ENCODE data around the gene VPS35L.
A peak's percentile ranks its signal among the peaks of the same experiment; 100 is the strongest.

The VPS35L gene

DNA sequence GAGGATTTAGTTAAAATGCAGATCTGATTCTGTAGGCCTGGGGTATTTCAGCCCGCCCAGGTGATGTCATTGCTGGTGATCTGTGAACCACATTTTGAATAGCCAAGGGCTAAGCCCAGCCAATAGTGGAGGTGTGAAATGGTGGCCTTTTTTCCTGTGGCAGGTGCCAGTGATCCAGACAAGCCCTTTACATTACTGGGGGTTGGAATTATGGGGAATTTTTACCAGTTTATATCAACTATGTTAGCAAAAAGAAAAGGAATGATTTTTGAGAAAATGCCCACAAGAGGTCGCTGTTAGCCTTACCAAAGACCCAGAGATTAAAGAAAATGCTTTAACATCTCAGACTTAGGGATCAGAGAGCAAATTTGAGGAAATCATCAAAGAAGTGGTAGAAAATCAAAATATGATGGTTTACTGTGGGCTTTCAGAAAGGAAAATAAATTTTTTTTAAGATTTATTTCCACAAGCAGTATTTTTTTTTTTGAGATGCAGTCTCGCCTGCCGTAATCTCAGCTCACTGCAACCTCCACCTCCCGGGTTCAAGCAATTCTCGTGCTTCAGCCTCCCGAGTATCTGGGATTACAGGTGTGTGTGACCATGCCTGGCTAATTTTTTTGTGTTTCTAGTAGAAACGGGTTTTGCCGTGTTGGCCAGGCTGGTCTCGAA, 3.9 kb downstream of the VPS35L start:
- H3K4me3 Mint-ChIP-seq, result no peak overlapping the region
- peaks cover 5% of the 10 kb centered on the region for H3K36me3 Mint-ChIP-seq
- H3K4me1 Mint-ChIP-seq (ENCODE audit: low read depth), result peaks cover 19% of the 10 kb centered on the region
- no peaks in the 10 kb centered on the region for H3K27me3 Mint-ChIP-seq
- no peaks in the 10 kb centered on the region for H3K9me3 Mint-ChIP-seq (ENCODE audit: low read depth)
- H3K27ac Mint-ChIP-seq, result no peak overlapping the region

DNA sequence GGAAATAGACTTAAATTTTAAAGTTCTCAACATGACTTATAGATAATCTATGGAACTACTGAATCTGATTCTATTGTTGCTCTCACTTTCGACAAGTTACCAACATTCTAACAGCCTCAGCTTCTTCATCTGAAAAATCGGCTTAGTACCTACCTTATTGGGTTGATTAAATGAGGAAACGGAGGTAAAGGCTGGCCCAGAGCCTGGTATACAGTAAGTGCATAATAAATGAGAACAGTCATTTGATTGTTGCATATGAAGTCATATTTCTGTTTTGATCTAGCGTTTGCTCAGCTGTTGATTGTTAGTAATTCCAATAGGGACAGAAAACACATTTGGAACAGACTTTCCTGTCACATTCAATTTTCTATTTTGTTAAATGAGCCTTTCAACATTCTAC, 4.6 kb downstream of the VPS35L start:
- no peaks in the 10 kb centered on the region for H3K9me3 Mint-ChIP-seq (ENCODE audit: low read depth)
- peaks cover 5% of the 10 kb centered on the region for H3K36me3 Mint-ChIP-seq
- no peak overlapping the region for H3K4me3 Mint-ChIP-seq
- peaks cover 15% of the 10 kb centered on the region for H3K4me1 Mint-ChIP-seq (ENCODE audit: low read depth)
- H3K27me3 Mint-ChIP-seq, result no peaks in the 10 kb centered on the region
- no peak overlapping the region for H3K27ac Mint-ChIP-seq

DNA sequence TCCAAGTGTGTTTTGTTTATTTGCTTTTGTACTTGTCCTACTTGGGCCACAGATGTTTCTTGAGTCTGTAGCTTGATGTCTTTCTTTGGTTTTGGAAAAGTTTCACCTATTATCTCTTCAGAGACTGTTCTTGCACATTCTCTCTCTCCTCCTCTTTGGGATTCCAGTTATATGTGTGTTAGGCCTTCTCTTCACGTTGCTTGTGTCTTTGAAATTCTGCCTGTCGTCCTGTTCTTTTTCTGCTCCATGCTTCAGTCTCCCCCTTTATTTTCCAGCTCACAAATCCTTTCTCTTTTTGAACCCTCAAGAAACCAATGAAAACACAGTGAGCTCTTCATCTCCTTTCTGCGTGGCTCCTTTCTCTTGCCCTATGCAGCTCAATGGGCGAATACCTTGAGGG, 7.9 kb downstream of the VPS35L start:
- Mint-ChIP-seq H3K4me1 (ENCODE audit: low read depth) (peaks cover 5% of the 10 kb centered on the region), H3K36me3 (peaks cover 8% of the 10 kb centered on the region), H3K27me3 (no peaks in the 10 kb centered on the region), H3K9me3 (ENCODE audit: low read depth) (no peaks in the 10 kb centered on the region), H3K4me3 (no peak overlapping the region), H3K27ac (no peak overlapping the region)

DNA sequence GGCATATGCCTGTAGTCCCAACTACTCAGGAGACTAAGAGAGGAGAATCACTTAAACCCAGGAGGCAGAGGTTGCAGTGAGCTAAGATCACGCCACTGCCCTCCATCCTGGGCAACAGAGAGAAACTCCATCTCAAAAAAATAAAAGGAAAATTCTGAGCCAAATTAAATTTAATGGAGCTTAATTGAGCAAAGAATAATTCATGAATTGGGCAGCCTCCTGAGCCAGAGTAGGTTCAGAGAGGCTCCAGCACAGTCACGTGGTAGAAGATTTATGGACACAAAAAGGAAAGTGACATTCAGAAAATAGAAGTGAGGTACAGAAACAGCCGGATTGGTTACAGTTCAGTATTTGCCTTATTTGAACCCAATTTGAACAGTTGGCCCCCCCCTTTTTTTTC, 10.9 kb downstream of the VPS35L start:
- H3K36me3 Mint-ChIP-seq, result peaks cover 8% of the 10 kb centered on the region
- no peaks in the 10 kb centered on the region for H3K9me3 Mint-ChIP-seq (ENCODE audit: low read depth)
- no peak overlapping the region for H3K4me3 Mint-ChIP-seq
- no peak overlapping the region for H3K27ac Mint-ChIP-seq
- H3K4me1 Mint-ChIP-seq (ENCODE audit: low read depth), result peaks cover under 1% of the 10 kb centered on the region
- H3K27me3 Mint-ChIP-seq, result no peaks in the 10 kb centered on the region

DNA sequence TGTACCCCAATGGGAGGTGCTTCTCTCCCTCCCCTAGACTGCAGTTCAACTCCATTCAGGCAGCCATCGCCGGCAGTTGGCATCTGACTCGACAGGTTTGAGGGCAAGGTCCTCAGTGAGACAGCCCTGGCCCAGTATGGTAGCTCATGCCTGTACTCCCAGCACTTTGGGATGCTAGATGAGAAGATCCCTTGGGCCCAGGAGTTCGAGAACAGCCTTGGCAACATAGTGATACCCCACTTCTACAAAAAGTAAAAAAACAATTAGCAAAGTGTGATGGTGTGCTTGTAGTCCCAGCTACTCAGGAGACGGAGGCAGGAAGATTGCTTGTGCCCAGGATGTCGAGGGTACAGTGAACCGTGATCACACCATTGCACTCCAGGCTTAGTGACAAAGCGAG, 12.1 kb downstream of the VPS35L start:
- Mint-ChIP-seq H3K9me3 (ENCODE audit: low read depth) (no peaks in the 10 kb centered on the region), H3K27me3 (no peaks in the 10 kb centered on the region), H3K36me3 (peaks cover 8% of the 10 kb centered on the region), H3K4me3 (no peak overlapping the region), H3K4me1 (ENCODE audit: low read depth) (no peaks in the 10 kb centered on the region), H3K27ac (no peak overlapping the region)

DNA sequence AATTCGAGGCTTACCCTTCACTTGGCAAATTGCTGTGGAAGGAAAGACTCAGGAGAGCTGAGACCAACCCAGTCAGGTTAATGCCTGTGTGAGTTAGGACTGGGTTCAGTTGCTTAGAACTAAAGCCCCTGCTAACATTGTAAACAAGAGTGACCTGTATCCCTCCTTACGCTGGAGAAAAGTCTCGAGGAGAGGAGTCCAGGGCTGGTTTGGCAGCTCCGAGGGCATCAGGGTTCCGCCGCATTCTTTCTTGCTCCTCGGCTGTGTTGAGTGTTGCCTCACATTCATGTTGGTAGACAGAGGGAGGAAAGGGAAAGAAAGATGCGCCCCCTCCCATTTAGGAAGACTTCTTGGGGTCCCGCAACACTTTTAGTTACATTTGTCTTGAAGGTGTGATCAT, 18.5 kb downstream of the VPS35L start:
- no peak overlapping the region for H3K27ac Mint-ChIP-seq
- H3K4me1 Mint-ChIP-seq (ENCODE audit: low read depth), result no peaks in the 10 kb centered on the region
- H3K27me3 Mint-ChIP-seq, result no peaks in the 10 kb centered on the region
- peaks cover 17% of the 10 kb centered on the region for H3K36me3 Mint-ChIP-seq
- no peak overlapping the region for H3K4me3 Mint-ChIP-seq
- H3K9me3 Mint-ChIP-seq (ENCODE audit: low read depth), result no peaks in the 10 kb centered on the region

DNA sequence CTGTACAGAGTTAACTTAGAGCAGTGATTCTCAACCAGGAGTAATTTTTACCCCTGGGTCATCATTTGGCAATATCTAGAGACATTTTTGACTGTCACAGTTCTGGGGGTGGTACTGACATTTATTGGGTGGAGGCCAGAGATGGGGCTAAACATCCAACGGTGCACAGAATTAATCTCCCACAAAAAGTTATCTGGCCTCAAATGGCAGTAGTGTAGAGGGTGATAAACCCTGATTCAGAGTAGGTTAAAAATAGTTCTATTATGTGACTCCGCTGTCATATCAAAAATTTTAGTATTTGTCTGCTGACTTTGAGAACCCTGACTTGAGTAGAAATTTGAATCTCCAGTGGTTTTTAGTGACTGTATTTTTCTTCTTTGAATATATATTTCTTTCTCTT, 19.1 kb downstream of the VPS35L start:
- no peaks in the 10 kb centered on the region for H3K9me3 Mint-ChIP-seq (ENCODE audit: low read depth)

DNA sequence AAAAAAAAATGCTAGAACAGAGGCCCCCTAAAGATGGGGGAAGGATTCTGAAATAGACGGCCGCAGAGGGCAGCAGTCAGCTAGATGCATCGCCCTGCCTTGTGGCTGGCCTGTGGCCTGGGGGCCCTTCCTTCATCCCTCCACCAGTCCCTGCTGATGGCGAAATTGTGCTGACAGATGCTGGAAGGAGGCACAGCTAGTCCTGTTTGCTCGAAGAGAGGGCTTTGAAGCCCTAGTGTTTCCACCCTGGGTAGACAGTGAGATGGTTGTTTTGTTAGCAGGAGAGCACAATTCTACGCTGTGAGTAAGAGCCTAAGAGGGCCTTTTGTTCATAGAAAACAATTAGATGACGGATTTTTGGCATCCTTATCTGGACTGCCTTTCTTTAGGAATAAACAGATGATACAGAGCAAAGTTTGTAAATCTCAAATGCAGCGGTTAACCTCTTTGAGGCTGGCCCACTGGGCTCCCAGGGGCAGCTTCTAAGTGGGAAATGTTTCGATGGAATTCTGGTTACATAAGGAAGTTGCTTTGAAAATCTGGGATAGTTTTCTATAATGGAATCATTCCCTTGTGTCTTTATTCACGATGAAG, 23.0 kb downstream of the VPS35L start:
- Mint-ChIP-seq H3K27me3 (no peaks in the 10 kb centered on the region), H3K36me3 (peaks cover 32% of the 10 kb centered on the region), H3K4me1 (ENCODE audit: low read depth) (no peaks in the 10 kb centered on the region), H3K4me3 (no peak overlapping the region), H3K27ac (no peak overlapping the region), H3K9me3 (ENCODE audit: low read depth) (peaks cover 5% of the 10 kb centered on the region)

More for the DNA sequence above, 19.1 kb downstream of the VPS35L start:
- Mint-ChIP-seq H3K27me3 (no peaks in the 10 kb centered on the region), H3K4me1 (ENCODE audit: low read depth) (no peaks in the 10 kb centered on the region), H3K4me3 (no peak overlapping the region), H3K27ac (no peak overlapping the region), H3K36me3 (peaks cover 17% of the 10 kb centered on the region)

DNA sequence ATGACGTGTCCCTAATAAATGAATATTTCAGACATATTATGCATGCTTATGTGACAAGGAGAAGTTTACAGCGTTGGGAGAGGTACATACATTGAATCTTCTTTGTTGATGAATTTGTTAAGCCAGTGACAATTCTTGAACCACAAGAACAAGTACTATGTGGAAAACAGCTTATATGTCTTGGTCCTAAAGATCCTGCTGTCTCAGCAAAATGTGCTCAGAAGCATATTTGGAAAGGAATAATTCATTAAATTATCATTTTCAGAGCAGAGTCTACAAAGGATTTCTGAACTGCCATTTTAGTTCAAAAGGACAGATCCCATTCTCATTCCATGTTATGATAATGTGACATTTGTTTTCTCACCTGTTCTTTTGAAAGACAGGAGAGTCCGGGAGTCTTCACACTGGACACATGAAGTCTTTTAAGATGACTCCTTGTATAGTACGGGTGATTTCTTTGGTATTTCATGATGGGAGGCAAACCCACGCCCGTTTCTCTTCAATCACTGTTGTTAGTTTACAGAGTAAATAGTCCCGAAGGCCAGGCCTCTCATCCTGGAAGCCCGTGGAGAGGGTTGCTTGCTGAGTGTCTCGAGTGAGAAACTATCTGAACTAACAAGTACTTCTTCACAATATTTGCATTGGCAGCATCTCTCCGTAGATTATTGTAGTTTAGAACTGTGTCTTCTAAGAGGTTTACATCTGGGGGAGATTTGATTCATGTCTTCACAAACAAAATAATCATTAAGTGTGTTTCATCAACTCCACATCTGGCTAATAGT, 26.7 kb downstream of the VPS35L start:
- no peak overlapping the region for H3K4me3 Mint-ChIP-seq
- no peaks in the 10 kb centered on the region for H3K27me3 Mint-ChIP-seq
- H3K27ac Mint-ChIP-seq, result no peak overlapping the region
- H3K36me3 Mint-ChIP-seq, result peaks cover 27% of the 10 kb centered on the region
- peaks cover 6% of the 10 kb centered on the region for H3K4me1 Mint-ChIP-seq (ENCODE audit: low read depth)
- peaks cover 5% of the 10 kb centered on the region for H3K9me3 Mint-ChIP-seq (ENCODE audit: low read depth)

DNA sequence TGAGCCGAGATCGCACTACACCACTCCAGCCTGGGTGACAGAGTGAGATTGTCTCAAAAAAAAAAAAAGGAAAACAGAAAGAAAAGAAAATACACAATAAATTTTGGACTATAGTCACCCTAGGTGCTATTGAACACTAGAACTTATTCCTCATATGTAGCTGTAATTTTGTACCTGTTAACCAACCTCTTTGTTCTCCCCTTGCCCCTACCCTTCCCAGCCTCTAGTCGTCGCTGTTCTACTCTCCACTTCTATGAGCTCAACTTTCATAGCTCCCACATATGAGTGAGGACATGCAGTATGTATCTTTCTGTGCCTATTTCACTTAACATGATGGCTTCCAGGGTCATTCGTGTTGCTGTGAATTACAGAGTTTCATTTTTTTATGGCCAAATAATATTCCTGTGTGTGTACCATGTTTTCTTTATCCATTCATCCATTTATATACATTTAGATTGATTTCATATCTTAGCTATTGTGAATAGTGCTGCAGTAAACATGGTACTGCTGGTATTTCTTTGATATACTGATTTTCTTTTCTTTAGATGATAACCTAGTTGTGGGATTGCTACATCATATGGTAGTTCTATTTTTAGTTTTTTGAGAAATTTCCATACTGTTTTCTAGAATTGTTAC, 28.3 kb downstream of the VPS35L start:
- no peak overlapping the region for H3K4me3 Mint-ChIP-seq
- H3K27me3 Mint-ChIP-seq, result no peaks in the 10 kb centered on the region
- peak overlapping the region; percentile 50 for H3K27ac Mint-ChIP-seq
- H3K4me1 Mint-ChIP-seq (ENCODE audit: low read depth), result peaks cover 10% of the 10 kb centered on the region
- peaks cover 26% of the 10 kb centered on the region for H3K36me3 Mint-ChIP-seq
- H3K9me3 Mint-ChIP-seq (ENCODE audit: low read depth), result peaks cover 5% of the 10 kb centered on the region

DNA sequence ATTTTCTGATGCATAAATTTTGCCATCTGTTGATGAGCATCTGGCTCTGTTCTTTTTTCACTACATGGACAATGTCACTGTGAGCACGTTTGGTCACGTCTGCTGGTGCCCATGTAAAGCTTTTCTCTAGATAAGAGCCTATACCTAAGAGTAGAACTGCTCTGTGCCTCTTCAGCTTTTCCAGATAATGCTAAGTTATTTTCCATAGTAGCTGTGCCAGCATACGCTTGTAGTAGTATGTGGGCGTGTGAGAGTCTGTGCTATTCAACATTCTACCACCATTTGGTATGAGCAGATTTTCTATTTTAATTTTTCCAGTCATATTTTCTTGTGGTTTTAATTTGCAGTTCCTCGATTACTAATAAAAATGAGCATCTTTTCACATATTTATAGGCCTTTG, 33.2 kb downstream of the VPS35L start:
- peaks cover 13% of the 10 kb centered on the region for H3K36me3 Mint-ChIP-seq
- H3K4me1 Mint-ChIP-seq (ENCODE audit: low read depth), result peaks cover 12% of the 10 kb centered on the region
- H3K27me3 Mint-ChIP-seq, result no peaks in the 10 kb centered on the region
- H3K4me3 Mint-ChIP-seq, result no peak overlapping the region
- no peaks in the 10 kb centered on the region for H3K9me3 Mint-ChIP-seq (ENCODE audit: low read depth)
- peak overlapping the region; percentile 46 for H3K27ac Mint-ChIP-seq

DNA sequence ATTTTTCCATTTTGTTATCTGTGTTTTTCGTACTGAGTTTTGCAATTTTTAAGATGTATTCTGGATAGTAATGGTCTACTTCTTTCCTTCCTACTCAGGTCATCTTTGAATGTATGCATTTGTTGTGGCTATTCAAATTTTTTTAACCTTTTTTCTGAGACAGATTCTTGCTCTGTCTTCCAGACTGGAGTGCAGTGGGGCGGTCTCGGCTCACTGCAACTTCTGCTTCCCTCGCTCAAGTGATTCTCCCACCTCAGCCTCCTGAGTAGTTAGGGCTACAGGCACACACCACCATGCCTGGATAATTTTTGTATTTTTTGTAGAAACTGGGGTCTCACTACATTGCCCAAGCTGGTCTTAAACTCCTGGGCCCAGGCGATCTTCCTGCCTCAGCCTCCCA, 33.6 kb downstream of the VPS35L start:
- H3K27me3 Mint-ChIP-seq, result no peaks in the 10 kb centered on the region
- H3K36me3 Mint-ChIP-seq, result peaks cover 13% of the 10 kb centered on the region

DNA sequence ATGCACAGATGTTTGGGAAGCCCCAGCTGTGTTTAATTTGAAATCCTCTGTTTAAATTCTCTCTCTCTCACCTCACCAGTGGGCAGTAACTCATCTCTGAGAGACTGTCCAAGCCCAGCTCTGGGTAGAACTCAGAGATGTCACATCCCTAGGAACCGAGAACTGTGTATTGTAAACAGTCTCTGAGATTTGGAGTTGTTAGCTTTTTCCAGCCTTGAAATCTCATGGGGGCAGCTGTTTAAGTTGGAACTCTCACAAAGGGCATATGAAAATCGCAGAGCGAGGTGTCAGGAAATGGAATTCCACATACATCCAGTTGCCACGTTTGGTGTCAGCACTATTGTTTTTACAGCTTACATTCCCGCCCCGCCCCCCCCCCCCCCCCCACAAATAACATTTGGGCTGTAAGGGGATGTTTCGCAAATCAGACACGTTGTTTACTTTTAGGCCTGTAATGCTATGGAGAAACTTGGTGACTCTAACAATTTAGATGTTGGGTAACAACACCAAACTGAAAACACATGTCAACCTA, 34.3 kb downstream of the VPS35L start:
- H3K27ac Mint-ChIP-seq, result no peak overlapping the region
- no peaks in the 10 kb centered on the region for H3K9me3 Mint-ChIP-seq (ENCODE audit: low read depth)
- H3K4me3 Mint-ChIP-seq, result no peak overlapping the region
- H3K27me3 Mint-ChIP-seq, result no peaks in the 10 kb centered on the region
- H3K36me3 Mint-ChIP-seq, result peaks cover 12% of the 10 kb centered on the region
- H3K4me1 Mint-ChIP-seq (ENCODE audit: low read depth), result peaks cover 8% of the 10 kb centered on the region

More for the DNA sequence above, 33.6 kb downstream of the VPS35L start:
- Mint-ChIP-seq H3K4me1 (ENCODE audit: low read depth) (peaks cover 10% of the 10 kb centered on the region), H3K9me3 (ENCODE audit: low read depth) (no peaks in the 10 kb centered on the region), H3K4me3 (no peak overlapping the region), H3K27ac (no peak overlapping the region)

DNA sequence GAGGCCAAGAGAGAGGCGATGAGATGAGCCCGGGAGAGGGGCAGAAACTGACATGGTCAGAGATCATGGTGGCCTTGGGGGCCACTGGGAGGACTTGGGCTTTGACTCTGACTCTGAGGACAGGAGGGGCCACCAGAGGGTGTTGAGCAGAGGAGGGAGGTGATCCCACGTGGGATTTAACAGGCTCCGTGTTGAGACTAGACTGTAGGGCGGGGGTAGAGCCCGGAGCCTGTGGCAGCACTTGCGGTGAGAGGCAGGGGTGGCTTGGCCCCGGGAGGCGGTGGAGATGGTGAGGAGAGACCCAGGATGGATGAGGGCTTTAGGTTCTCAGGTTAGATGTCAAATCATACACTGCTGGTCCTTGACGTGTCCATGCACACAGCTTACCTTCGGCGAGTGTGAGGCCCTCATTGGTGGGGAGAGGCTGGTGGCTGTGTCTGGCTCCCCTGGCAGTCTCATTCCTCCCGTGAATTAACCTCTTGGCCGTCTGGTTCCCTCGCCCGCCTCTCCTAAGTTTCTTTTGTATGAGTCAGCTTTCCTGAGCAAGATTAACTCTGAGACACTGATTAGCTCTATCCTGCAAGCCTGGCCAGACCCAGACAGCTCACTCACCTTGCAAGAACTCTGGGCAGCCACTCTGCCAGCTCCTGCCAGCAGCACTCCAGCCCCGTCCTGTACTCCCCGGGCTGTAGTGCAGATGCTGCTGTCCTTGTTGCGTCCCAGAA, 39.7 kb downstream of the VPS35L start:
- Mint-ChIP-seq H3K36me3 (peaks cover 9% of the 10 kb centered on the region), H3K4me3 (no peak overlapping the region), H3K9me3 (ENCODE audit: low read depth) (no peaks in the 10 kb centered on the region), H3K4me1 (ENCODE audit: low read depth) (no peaks in the 10 kb centered on the region), H3K27me3 (no peaks in the 10 kb centered on the region), H3K27ac (no peak overlapping the region)
